GM04503 (cell line): ENCODE data around the gene DIP2C.
A peak's percentile ranks its signal among the peaks of the same experiment; 100 is the strongest.
"Not testable (repeated sequence)": the region's sequence is repeated elsewhere in the genome, so short reads cannot be mapped to it uniquely, and the experiment has no call there.

Experiments
- DNase-seq: peaks from one replicate; pipeline ENCODE4 v3.0.0-alpha.2; 2012; ENCODE audit warnings: low read depth

The DIP2C gene

GRCh38 chr10:514137-514671 lies 175.3 kb downstream of the DIP2C start:
- no peak for DNase-seq

- DNase-seq, result no peak
Observed at GRCh38 chr10:513393-513792, 176.1 kb downstream of the DIP2C start.

- DNase-seq, result not testable (repeated sequence)
Observed at GRCh38 chr10:512661-513060, 176.8 kb downstream of the DIP2C start.

DNA sequence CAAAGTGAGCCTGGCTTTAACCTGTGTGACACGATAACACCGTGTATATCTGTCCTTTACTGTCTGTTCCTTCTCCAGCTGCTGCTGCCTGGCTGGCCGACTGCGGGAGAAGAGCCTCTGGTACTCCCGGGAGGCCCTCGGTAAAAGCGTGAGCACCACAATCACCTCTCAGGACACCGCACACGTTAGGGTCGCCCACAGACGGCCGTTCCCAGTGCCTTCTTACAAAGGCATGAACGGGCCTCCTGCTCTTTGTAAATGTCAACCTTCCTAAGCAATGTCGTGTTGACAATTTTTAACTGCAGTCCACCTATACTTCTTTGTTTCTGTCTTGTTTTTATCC lies 177.6 kb downstream of the DIP2C start:
- no peak for DNase-seq

- peak; percentile 61 for DNase-seq
Observed at GRCh38 chr10:511101-511848, 178.2 kb downstream of the DIP2C start.

DNA sequence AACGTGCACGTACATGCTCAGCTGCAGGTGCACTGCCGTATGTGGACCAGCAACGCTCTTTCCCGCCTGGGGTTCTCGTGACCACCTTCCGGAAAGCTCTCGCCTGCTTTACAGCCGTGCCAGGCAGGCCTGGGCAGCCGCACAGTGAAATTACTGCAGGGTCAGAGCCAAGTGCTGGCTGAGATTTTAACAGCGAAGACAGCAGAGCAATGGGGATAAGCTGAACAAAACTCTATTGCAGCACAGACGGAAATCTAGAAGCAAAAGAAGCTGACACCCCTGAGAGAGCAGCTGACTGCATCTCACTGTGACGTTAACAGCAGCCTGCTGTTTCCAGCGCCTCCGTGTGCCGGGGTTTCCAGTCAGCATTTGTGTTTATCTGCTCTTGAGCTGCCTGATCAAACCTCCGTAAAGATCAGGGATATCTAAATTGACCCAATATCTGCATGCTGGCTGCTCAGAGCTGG lies 179.0 kb downstream of the DIP2C start:
- DNase-seq, result no peak

DNA sequence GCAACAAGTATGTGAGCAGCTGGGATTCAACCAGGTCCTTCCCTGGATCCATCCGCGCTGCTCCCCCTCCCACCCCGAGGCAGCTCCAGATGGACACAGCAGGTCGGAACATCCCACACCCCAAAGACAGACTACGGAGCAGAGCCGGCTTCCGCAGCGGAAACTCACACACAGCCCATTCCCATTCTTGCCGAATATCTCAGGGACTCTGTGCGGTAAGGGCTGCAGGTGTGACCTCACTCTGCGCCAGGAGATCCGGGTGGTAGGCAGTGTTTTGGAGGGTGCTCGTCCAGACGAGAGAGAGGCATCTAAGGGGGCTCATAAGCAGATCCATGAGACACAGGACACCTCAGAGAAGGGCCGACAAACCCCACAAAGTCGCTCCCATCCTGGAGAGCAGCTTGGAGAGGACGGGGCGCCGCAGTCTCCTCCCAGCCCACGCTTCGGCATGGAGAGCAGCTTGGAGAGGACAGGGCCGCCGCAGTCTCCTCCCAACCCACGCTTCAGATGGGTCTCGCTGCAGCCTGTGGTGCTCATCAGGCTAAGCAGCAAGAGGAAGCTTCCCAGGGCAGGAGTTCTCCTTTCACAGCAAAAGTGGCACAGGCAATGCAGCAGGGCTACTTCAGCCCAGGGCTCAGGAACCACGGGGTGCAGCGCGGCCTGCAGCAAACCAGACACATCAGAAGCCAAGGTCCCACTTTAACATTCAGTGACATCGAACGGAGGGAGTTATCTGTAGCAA lies 179.9 kb downstream of the DIP2C start:
- no peak for DNase-seq

DNA sequence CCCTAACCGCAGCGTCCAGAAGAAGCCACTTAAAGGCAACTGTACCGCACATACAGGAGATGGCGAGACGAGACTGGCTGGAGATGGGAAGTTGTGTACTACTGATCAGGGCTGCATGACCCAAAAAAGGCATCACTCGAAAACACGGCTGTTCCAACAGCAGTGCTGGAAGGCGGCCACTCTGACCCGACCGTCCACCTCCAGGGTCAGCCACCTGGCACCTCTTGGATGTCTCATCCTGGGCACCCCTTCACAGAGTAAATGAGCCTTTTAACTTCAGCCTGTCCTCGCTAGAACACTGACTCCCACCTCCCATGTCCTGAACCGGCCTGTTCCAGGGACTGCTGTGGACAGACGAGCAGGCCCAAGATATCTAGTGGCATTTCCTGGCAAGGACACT lies 180.7 kb downstream of the DIP2C start:
- no peak for DNase-seq

DNA sequence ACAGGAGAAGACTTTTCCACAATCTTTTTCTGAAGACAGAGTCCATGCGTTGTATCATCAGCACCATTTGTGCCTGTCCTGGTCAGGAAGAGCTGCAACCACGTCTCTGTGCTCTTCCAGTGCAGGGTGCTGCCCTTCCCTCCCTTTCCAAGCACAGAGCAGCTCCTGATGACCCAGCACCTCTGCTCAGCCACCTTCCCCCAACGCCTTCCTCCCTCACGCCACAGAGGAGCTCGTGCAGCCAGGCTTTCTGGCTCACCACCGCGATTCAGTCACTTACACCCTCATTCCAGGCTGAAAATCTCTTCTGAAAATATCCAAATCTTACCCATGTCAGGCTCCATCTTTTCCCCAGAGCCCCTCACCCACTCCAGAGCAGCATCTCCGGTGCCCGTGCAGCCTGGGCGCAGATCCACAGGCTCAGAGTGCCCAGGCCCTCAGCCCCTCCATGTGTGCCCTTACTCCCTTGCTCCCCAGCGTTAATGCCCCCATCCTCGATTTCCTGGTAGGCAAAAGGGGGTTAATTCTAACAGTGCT lies 181.5 kb downstream of the DIP2C start:
- DNase-seq, result no peak

- DNase-seq, result no peak
Observed at GRCh38 chr10:507355-507699, 182.1 kb downstream of the DIP2C start.

DNA sequence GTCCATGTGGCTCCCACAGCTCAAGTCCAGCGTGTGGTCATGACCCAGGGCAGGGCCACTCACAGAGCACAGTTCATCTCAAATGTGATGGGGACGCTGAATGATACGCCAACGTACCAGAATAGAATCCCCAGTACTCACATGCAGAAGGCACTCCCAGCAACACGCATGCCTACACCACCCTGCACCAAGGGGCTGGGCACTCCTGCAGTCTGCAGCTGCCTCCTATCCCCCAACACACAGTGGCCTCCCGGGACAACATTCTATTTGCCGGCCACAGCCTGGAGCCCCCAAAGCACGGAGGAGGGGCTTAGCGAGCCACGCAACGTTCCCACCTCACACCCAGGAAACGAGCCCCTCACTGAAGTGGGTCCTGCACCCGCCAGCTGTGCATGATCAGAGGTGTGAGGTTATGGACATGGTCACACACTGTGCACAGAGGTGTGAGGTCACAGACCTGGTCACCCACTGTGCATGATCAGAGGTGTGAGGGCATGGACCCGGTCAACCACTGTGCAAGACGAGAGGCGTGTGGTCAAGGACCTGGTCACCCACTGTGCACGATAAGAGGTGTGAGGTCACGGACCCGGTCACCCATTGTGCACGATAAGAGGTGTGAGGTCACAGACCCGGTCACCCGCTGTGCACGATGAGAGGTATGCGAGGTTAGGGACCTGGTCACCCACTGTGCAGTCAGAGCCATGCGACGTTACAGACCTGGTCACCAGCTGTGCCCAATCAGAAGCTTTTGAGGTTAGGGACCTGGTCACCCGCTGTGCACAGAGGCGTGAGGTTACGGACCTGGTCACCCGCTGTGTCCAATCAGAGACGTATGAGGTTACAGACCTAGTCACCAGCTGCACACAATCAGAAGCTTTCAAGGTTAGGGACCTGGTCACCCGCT lies 182.8 kb downstream of the DIP2C start:
- DNase-seq, result no peak

DNA sequence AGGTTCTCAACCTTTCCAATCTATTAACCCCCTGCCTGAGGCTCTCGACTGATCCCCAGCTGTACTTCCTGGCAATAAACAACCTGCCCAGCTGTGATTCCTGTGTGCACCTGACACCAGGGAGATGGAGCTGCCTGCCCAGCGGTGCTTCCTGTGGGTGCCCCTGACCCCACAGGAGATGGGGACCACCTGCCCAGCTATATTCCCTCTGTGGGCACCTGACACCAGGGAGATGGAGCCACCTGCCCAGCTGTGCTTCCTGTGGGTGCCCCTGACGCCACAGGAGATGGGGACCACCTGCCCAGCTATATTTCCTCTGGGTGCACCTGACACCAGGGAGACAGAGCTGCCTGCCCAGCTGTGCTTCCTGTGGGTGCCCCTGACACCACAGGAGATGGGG lies 184.0 kb downstream of the DIP2C start:
- no peak for DNase-seq

DNA sequence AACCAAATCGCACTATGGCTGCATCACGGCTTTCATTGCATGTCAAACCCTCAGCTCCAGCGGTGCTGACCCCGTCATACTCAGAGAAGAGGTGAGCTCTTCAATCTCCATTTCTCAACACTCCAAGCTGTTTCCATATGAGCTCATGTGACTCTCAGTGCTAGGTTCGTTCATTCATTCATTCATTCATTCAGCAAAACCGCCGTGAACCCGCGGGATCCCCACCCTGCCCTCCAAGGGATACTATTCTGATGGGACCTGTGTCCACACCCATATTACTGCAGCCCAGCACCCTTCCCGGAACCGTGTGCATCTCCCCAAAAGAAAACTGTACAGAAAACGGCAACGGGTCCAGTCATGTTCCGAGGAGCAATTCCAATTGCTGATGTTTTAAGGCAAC lies 184.7 kb downstream of the DIP2C start:
- no peak for DNase-seq

- DNase-seq, result no peak
Observed at GRCh38 chr10:504121-504611, 185.3 kb downstream of the DIP2C start.

- no peak for DNase-seq
Observed at GRCh38 chr10:501596-501995, 187.9 kb downstream of the DIP2C start.

- DNase-seq, result no peak
Observed at GRCh38 chr10:500876-501275, 188.6 kb downstream of the DIP2C start.

DNA sequence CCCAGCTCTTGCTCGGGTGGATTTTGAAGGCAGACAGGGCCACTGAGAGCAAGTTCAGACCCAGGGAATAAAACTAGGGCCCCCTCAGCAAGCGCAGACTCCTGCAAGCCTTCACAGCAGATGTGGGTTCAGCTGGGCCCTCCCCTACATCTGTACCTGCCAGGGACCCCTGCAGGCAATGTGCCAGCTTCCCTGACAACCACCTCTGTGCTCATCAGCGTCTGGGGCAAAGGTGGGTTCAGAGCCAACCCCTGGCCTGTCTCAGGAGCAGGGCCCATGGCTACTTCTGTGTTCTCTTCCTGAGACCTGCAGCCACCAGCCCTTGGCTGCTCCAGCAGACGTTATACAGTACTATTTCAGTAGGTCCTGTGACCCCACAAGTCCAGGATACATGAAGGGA lies 189.5 kb downstream of the DIP2C start:
- DNase-seq, result no peak

GRCh38 chr10:498760-499435 lies 190.6 kb downstream of the DIP2C start:
- DNase-seq, result no peak

GRCh38 chr10:497898-498451 lies 191.5 kb downstream of the DIP2C start:
- DNase-seq, result no peak

GRCh38 chr10:497289-497688 lies 192.2 kb downstream of the DIP2C start:
- DNase-seq, result no peak

DNA sequence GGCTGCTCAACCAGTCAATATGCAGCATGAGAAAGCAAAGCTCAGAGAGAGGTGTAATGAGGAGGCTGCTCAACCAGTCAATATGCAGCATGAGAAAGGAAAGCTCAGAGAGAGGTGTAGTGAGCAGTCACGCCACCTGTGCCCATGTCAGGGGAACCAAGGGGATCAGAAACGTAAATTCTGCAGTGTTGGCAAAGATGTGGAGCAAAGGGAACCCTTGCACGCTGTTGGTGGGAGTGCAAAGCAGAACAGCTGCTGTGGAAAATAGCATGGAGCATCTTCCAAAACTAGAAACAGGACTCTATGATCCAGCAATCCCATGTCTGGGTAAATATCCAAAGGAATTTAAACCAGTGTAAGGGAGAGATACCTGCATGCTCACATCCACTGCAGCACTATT lies 194.9 kb downstream of the DIP2C start:
- no peak for DNase-seq
